NT2/D1 (cell line): ENCODE measurements around the gene PAPPA.

ENCODE experiments used
- YY1 ChIP-seq: IDR thresholded peaks from 2 replicates; pipeline ENCODE4 v1.6.1; 2011; ENCODE audit not compliant: insufficient read length, insufficient read depth
- ZNF274 ChIP-seq: IDR thresholded peaks from 2 replicates; pipeline ENCODE4 v1.6.1; 2011; ENCODE audit warnings: mild to moderate bottlenecking, low read depth, low read length

DNA sequence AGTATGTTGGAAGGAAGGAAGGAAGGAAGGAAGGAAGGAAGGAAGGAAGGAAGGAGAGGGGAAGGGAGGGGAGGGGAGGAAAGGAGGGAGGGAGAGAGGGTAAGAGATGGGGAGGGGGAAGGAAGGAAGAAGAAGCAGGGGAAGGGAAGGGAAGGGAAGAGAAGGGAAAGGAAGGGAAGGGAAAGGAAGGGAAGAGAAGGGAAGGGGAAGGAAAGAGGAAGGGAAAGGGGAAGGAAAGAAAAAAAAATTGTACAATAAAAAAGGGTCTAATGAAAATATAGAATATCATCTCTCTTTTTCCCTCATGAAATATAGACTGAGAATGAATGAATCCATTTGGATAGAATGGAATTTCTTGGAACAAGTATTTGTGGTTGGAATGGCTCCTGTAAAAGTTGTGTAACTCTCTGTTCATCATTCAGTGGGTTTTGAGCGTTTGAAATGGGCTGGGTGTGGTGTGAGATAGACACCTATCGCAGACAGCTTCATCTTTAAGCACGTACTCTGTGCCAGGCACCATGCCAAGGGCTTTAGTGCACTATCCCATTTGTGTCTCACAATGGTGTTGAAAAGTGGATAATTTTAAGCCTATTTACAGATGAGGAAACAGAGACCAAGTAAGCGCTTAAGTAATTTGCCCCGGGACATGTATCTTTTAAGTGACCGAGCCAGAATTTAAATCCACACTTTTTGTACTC lies 11.6 kb upstream of the PAPPA start:
- TF ChIP-seq ZNF274 (no peak), YY1 (no peak)
